ENCODE measurements around the gene ITPR2.

GRCh38 chr12:26361964-26362363 lies 471.0 kb downstream of the ITPR2 start:
- TF ChIP-seq CTCF (conservative IDR thresholded peaks at IDR 0.05; ENCODE audit: low read length), result no peak
- TF ChIP-seq EZH2phosphoT487 (IDR thresholded peaks at IDR 0.05; ENCODE audit: borderline replicate concordance, low read depth, low read length), result no peak
